Measurements from ENCODE around the gene VPS41. TPM values are rescaled to one million over a fixed set of nuclear protein-coding genes. Genes with fewer than 3 reads are reported as not detected.

The VPS41 gene
- total and polyA plus RNA-seq, 4 donors, result 9.2 to 24.1 (median 16.1) TPM

- Histone ChIP-seq H3K4me1 (ENCODE audit: control insufficient read depth in 4 of 4, insufficient read depth in 4 of 4, low read length in 3 of 4) (no peaks in the 10 kb centered on the region), H3K36me3 (ENCODE audit: control insufficient read depth in 4 of 4, insufficient read depth in 3 of 4, low read depth in 1 of 4, low read length in 3 of 4) (peaks cover 3 to 31% (median 25%) of the 10 kb centered on the region in 4 donors), H3K9ac (ENCODE audit: low read depth in 1 of 2, low read length in 2 of 2) (no peak overlapping the region), H3K27ac (ENCODE audit: low read depth in 1 of 2, low read length in 2 of 2) (no peak overlapping the region), H3K27me3 (ENCODE audit: control insufficient read depth in 4 of 4, insufficient read depth in 4 of 4, low read length in 3 of 4) (no peaks in the 10 kb centered on the region), H3K9me3 (ENCODE audit: control insufficient read depth in 4 of 4, low read length in 3 of 4) (peaks cover 0 to 2% (median 0%) of the 10 kb centered on the region in 4 donors), H3K4me3 (ENCODE audit: low read depth in 1 of 3, low read length in 3 of 3) (no peak overlapping the region)
- DNase-seq (ENCODE audit: low spot score), result no peak
- TF ChIP-seq HNF4A (conservative IDR thresholded peaks at IDR 0.05) (no peak), ATF3 (IDR thresholded peaks at IDR 0.05) (no peak), TAF1 (conservative IDR thresholded peaks at IDR 0.05) (no peak), EGR1 (IDR thresholded peaks at IDR 0.05; ENCODE audit: low read depth in 2 of 2) (no peak), REST (IDR thresholded peaks at IDR 0.05) (no peak), JUND (IDR thresholded peaks at IDR 0.05) (no peak), RAD21 (IDR thresholded peaks at IDR 0.05) (no peak), YY1 (IDR thresholded peaks at IDR 0.05) (no peak), GABPA (IDR thresholded peaks at IDR 0.05 in 1 of 2, conservative IDR thresholded peaks at IDR 0.05 in 1 of 2) (no peak), FOXA1 (IDR thresholded peaks at IDR 0.05) (no peak), FOXA2 (IDR thresholded peaks at IDR 0.05) (no peak), HNF4G (IDR thresholded peaks at IDR 0.05) (no peak), CTCF (IDR thresholded peaks at IDR 0.05; ENCODE audit: low read depth, low read length, missing input control) (no peak), RXRA (IDR thresholded peaks at IDR 0.05) (no peak), NR2F2 (IDR thresholded peaks at IDR 0.05) (no peak), SP1 (IDR thresholded peaks at IDR 0.05) (no peak), ZBTB33 (IDR thresholded peaks at IDR 0.05) (no peak), MAX (IDR thresholded peaks at IDR 0.05) (no peak)
- WGBS, result 97% methylated on average over 10 of the region's 10 CpGs
Observed at GRCh38 chr7:38723327-38723726, 185.7 kb downstream of the VPS41 start.

All from liver (tissue), 9 donors.